Colonic mucosa (tissue), 4 donors: ENCODE measurements around the gene TRDN. TPM values are rescaled to one million over a fixed set of nuclear protein-coding genes. Genes with fewer than 3 reads are reported as not detected.

Experiments
- DNase-seq: peaks from one replicate; pipeline ENCODE4 v3.0.0-alpha.2; 2020
- H3K27ac ChIP-seq: fragments of 200-600 bp; one replicate; pipeline ENCODE4 v1.8.0; 2021
- H3K27me3 ChIP-seq: fragments of 200-600 bp; one replicate; pipeline ENCODE4 v1.8.0; 2021
- H3K36me3 ChIP-seq: fragments of 200-600 bp; one replicate; pipeline ENCODE4 v1.8.0; 2021
- H3K4me1 ChIP-seq: fragments of 200-600 bp; one replicate; pipeline ENCODE4 v1.8.0; 2021; ENCODE audit warnings: mild to moderate bottlenecking
- H3K4me3 ChIP-seq: fragments of 200-600 bp; one replicate; pipeline ENCODE4 v1.8.0; 2021
- H3K9ac ChIP-seq, 2 donors: one replicate each; pipeline ENCODE4 v1.7.0; 2013; ENCODE audit warnings: control low read depth in 2 of 2, low read depth in 2 of 2, low read length in 2 of 2
- H3K9me3 ChIP-seq: fragments of 200-600 bp; one replicate; pipeline ENCODE4 v1.8.0; 2021
- intact Hi-C: fragments of 100-400 bp; cut with DNase I; formaldehyde crosslinking; loops from one replicate; pipeline ENCODE4 v1.14.1; 2022
- total RNA-seq, 2 donors: library from RNA; stranded (reverse); fragmentation: NEBNext Ultra II Directional in 1 of 2; extraction: Animal tissue kit (Norgen Biotek cat#: 25700) in 1 of 2; gene quantifications; one replicate each; pipeline ENCODE4 v1.2.1, GENCODE V29; 2021
- TF ChIP-seq, protein P1 (sequence below): fragments of 200-600 bp; IDR thresholded peaks from one replicate; pipeline ENCODE4 v1.8.0; 2022; ENCODE audit warnings: antibody characterized with exemption, mild to moderate bottlenecking
- donor health status: healthy.
- donor health status: DM: no; HTN: no; CAD: no.
- donor health status: DM: no; HTN: no; CAD: no.

The TRDN gene
- total RNA-seq, 2 donors from 2014 or later = not detected

DNA sequence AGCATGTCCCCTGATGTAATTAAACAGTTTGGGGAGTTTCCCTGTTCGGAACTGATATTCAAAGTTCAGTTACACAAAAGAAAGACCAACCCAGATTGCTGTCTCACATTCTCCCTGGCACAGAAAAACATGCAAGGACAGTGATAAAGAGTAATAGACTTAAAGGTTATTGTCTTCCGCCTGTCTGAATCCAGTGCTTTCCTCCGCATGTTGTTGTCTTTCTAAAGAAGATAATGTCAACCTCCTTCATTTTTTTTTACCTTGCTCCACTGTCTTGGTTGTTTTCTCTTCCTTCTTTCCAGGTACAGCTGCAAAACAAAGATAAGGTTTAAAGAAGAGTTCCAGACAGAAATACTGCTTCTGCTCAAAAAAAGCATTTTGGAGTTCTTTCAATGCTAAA, 284.5 kb downstream of the TRDN start:
- Histone ChIP-seq H3K9me3 (no peaks in the 10 kb centered on the region), H3K4me3 (no peak overlapping the region), H3K4me1 (no peaks in the 10 kb centered on the region), H3K27me3 (no peaks in the 10 kb centered on the region), H3K36me3 (no peaks in the 10 kb centered on the region), H3K9ac (no peak overlapping the region), H3K27ac (no peak overlapping the region)
- intact Hi-C loops = no loop called here
- no peak for DNase-seq
- TF ChIP-seq, protein P1, sequence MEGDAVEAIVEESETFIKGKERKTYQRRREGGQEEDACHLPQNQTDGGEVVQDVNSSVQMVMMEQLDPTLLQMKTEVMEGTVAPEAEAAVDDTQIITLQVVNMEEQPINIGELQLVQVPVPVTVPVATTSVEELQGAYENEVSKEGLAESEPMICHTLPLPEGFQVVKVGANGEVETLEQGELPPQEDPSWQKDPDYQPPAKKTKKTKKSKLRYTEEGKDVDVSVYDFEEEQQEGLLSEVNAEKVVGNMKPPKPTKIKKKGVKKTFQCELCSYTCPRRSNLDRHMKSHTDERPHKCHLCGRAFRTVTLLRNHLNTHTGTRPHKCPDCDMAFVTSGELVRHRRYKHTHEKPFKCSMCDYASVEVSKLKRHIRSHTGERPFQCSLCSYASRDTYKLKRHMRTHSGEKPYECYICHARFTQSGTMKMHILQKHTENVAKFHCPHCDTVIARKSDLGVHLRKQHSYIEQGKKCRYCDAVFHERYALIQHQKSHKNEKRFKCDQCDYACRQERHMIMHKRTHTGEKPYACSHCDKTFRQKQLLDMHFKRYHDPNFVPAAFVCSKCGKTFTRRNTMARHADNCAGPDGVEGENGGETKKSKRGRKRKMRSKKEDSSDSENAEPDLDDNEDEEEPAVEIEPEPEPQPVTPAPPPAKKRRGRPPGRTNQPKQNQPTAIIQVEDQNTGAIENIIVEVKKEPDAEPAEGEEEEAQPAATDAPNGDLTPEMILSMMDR = no peak

DNA sequence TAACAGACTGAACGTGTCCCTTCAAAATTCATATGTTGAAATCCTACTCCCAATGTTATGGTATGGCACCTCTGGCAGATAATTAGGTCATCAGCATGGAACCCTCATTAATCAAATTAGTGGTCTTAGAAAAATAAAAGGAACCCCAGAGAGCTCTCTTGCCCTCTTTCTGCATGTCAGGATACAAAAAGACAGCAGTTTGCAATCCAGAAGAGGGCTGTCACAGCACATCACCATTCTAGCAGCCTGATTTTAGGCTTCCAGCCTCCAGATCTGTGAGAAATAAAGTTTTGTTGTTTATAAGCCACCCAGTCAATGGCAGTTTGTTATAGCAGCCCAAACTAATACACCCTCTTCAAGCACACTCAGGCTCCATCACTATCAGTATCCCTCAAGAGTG, 292.9 kb downstream of the TRDN start:
- TF ChIP-seq, protein P1 = no peak
- H3K9ac ChIP-seq = no peak overlapping the region
- intact Hi-C loops = no loop called here

DNA sequence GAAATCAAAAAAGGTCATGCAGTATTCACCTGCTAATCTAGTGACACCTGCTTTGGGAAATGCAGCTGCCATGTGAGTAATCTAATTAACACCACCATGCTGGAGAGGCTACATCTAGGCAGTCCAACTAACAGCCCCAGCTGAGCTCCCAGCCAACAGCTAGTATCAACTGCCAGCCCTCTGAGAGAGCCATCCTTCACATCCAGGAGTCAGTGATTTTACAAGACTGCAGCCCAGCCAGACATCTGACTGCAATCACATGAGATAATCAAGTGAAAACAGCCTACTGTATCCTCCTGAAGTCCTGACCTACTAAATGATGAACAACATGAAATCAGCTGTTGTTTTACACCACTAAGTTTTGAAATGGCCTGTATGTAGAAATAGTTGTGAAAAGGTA, 298.4 kb downstream of the TRDN start:
- no peak for DNase-seq
- Histone ChIP-seq H3K27me3 (no peaks in the 10 kb centered on the region), H3K4me1 (no peaks in the 10 kb centered on the region), H3K9ac (no peak overlapping the region), H3K27ac (no peak overlapping the region), H3K9me3 (no peaks in the 10 kb centered on the region), H3K36me3 (no peaks in the 10 kb centered on the region), H3K4me3 (no peak overlapping the region)
- intact Hi-C loops = no loop called here
- TF ChIP-seq, protein P1 = no peak

More for the DNA sequence above, 292.9 kb downstream of the TRDN start:
- DNase-seq = no peak
- no peak overlapping the region for H3K27ac ChIP-seq
- H3K27me3 ChIP-seq = no peaks in the 10 kb centered on the region
- no peak overlapping the region for H3K4me3 ChIP-seq
- no peaks in the 10 kb centered on the region for H3K4me1 ChIP-seq
- no peaks in the 10 kb centered on the region for H3K9me3 ChIP-seq
- no peaks in the 10 kb centered on the region for H3K36me3 ChIP-seq

DNA sequence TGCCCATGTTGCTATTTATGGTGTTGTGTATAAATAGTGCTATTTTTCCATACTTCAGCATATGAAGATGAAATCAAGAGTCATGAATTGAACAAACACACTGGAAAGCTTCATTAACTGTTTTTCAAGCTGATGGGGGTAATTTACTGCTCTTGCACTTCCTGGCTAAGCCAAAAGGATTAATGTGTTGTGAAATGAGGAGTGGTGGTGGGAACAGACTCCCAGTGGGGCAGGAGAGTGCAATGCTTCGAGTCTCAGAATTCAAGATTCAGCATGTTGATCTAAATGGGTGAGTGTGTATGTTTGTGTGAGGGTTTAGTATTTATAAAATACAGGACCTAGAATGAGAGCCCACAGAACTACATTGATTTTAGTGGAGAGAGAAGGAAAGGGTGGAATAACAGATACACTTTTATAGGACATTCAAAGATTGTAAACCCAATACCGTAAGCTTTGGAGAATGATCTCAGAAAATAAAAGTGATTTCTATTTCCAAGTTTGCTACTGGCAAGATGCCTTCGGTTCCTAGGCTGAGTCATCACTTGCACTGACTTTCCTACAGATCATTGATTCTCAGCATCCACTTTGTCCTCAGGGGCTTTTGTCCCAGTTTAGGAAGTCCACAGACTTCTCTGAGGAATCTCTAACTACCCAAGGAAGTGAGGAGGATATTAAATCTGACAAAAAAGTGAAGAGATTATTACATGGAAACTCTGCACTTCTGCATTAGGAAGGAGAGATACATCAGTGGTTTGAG, 303.6 kb downstream of the TRDN start:
- Histone ChIP-seq H3K9me3 (no peaks in the 10 kb centered on the region), H3K36me3 (no peaks in the 10 kb centered on the region), H3K9ac (no peak overlapping the region), H3K4me1 (no peaks in the 10 kb centered on the region), H3K27ac (no peak overlapping the region), H3K27me3 (no peaks in the 10 kb centered on the region), H3K4me3 (no peak overlapping the region)
- intact Hi-C loops = no loop called here
- TF ChIP-seq, protein P1 = no peak
- DNase-seq = no peak

DNA sequence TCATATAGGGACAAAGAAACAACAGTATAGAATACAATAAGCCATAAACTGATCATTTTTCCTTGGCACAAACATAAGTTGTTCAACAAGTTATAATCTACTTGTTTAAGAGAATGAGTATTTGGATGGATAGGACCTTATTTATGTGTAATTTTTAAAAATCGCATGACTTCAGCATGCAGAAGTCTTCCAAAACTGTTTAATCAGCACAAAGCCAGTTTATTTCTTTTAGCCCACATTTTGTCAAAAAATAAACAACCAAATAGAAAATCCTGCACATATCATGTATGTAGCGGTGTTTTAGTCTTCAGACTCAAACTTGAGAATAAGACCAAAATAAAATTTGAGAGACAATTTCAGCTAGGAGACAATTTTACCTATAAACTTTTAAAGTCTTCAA, 304.7 kb downstream of the TRDN start:
- Histone ChIP-seq H3K4me1 (no peaks in the 10 kb centered on the region), H3K9me3 (no peaks in the 10 kb centered on the region), H3K27ac (no peak overlapping the region), H3K36me3 (no peaks in the 10 kb centered on the region), H3K9ac (no peak overlapping the region), H3K4me3 (no peak overlapping the region), H3K27me3 (no peaks in the 10 kb centered on the region)
- no peak for DNase-seq
- intact Hi-C loops = no loop called here
- TF ChIP-seq, protein P1 = no peak
